T47D (cell line): ENCODE data around the gene HIVEP3.

Experiments
- DNase-seq, 2 experiments: peaks; one replicate each; pipeline versions ENCODE4 v3.0.0 to v3.0.0-alpha.2; 2011 to 2012; ENCODE audit warnings: low read depth in 1 of 2, low spot score in 1 of 2
- JUND ChIP-seq: IDR thresholded peaks from 2 replicates; pipeline ENCODE4 v1.6.1; 2012; ENCODE audit warnings: low read depth
- in situ Hi-C: cut with HindIII; loops from 2 replicates; pipeline ENCODE4 v1.10.0; 2016; ENCODE audit warnings: low sequenced_read_pairs, low pct_unique_long_range_greater_than_20kb

Gene HIVEP3

GRCh38 chr1:41500781-41501518 is 417.8 kb downstream of the HIVEP3 start:
- no peak for TF ChIP-seq JUND
- no peak for DNase-seq
- in situ Hi-C loops: no loop called here

- in situ Hi-C loops: no loop called here
- DNase-seq: peak; percentile 73 to 94
- TF ChIP-seq JUND: no peak
These were observed 418.3 kb downstream of the HIVEP3 start for GRCh38 chr1:41500378-41500777.

- in situ Hi-C loops: no loop called here
- no peak for TF ChIP-seq JUND
These were observed 419.1 kb downstream of the HIVEP3 start for GRCh38 chr1:41499591-41499990.

GRCh38 chr1:41498804-41499203 is 419.9 kb downstream of the HIVEP3 start:
- TF ChIP-seq JUND: no peak
- in situ Hi-C loops: no loop called here
- no peak for DNase-seq

More at GRCh38 chr1:41499591-41499990, 419.1 kb downstream of the HIVEP3 start:
- no peak for DNase-seq

- in situ Hi-C loops: no loop called here
- no peak for DNase-seq
- no peak for TF ChIP-seq JUND
These were observed 420.3 kb downstream of the HIVEP3 start for GRCh38 chr1:41498391-41498790.

GRCh38 chr1:41497461-41498030 is 421.2 kb downstream of the HIVEP3 start:
- no peak for DNase-seq
- no peak for TF ChIP-seq JUND
- in situ Hi-C loops: no loop called here

- no peak for TF ChIP-seq JUND
- in situ Hi-C loops: no loop called here
- DNase-seq: no peak
These were observed 421.7 kb downstream of the HIVEP3 start for GRCh38 chr1:41497056-41497440.

GRCh38 chr1:41496080-41497055 is 422.4 kb downstream of the HIVEP3 start:
- in situ Hi-C loops: no loop called here
- peak; percentile 93 for TF ChIP-seq JUND
- DNase-seq: peak in 1 of 2 experiments; percentile 89

- DNase-seq: peak in 1 of 2 experiments; percentile 80
- in situ Hi-C loops: no loop called here
- no peak for TF ChIP-seq JUND
These were observed 423.3 kb downstream of the HIVEP3 start for GRCh38 chr1:41495210-41495948.

- in situ Hi-C loops: no loop called here
- no peak for TF ChIP-seq JUND
- DNase-seq: no peak
These were observed 424.1 kb downstream of the HIVEP3 start for GRCh38 chr1:41494351-41495209.

- in situ Hi-C loops: no loop called here
- no peak for TF ChIP-seq JUND
- DNase-seq: no peak
These were observed 424.9 kb downstream of the HIVEP3 start for GRCh38 chr1:41493626-41494350.
